ENCODE results near the gene PRRG3.

Gene PRRG3

GRCh38 chrX:151743651-151744470 lies 48.6 kb downstream of the PRRG3 start:
- Mint-ChIP-seq H3K27ac (no peak overlapping the region), H3K9me3 (no peaks in the 10 kb centered on the region), H3K4me3 (no peak overlapping the region), H3K36me3 (ENCODE audit: low read depth) (no peaks in the 10 kb centered on the region), H3K4me1 (no peaks in the 10 kb centered on the region), H3K27me3 (no peaks in the 10 kb centered on the region)
- ATAC-seq (no peak), DNase-seq (no peak)

GRCh38 chrX:151745651-151746050 lies 50.4 kb downstream of the PRRG3 start:
- no peaks in the 10 kb centered on the region for H3K4me1 Mint-ChIP-seq
- H3K27ac Mint-ChIP-seq = no peak overlapping the region
- no peaks in the 10 kb centered on the region for H3K9me3 Mint-ChIP-seq
- ATAC-seq = no peak
- no peaks in the 10 kb centered on the region for H3K36me3 Mint-ChIP-seq (ENCODE audit: low read depth)
- no peak overlapping the region for H3K4me3 Mint-ChIP-seq
- H3K27me3 Mint-ChIP-seq = peaks cover 3% of the 10 kb centered on the region
- no peak for DNase-seq

- Mint-ChIP-seq H3K4me1 (no peaks in the 10 kb centered on the region), H3K4me3 (no peak overlapping the region), H3K27me3 (peaks cover 3% of the 10 kb centered on the region), H3K27ac (no peak overlapping the region), H3K9me3 (no peaks in the 10 kb centered on the region), H3K36me3 (ENCODE audit: low read depth) (no peaks in the 10 kb centered on the region)
- ATAC-seq = no peak
- no peak for DNase-seq
Measured at GRCh38 chrX:151746502-151746901, 51.2 kb downstream of the PRRG3 start.

- peaks cover 3% of the 10 kb centered on the region for H3K27me3 Mint-ChIP-seq
- DNase-seq = no peak
Measured at GRCh38 chrX:151750511-151750910, 55.3 kb downstream of the PRRG3 start.

GRCh38 chrX:151752847-151753246 lies 57.6 kb downstream of the PRRG3 start:
- Mint-ChIP-seq H3K4me3 (no peak overlapping the region), H3K27me3 (peaks cover 6% of the 10 kb centered on the region), H3K36me3 (ENCODE audit: low read depth) (no peaks in the 10 kb centered on the region), H3K9me3 (no peaks in the 10 kb centered on the region), H3K27ac (no peak overlapping the region), H3K4me1 (no peaks in the 10 kb centered on the region)
- no peak for ATAC-seq
- DNase-seq = no peak

More at GRCh38 chrX:151750511-151750910, 55.3 kb downstream of the PRRG3 start:
- H3K27ac Mint-ChIP-seq = no peak overlapping the region
- no peak overlapping the region for H3K4me3 Mint-ChIP-seq
- H3K36me3 Mint-ChIP-seq (ENCODE audit: low read depth) = no peaks in the 10 kb centered on the region
- no peak for ATAC-seq
- H3K9me3 Mint-ChIP-seq = no peaks in the 10 kb centered on the region
- no peaks in the 10 kb centered on the region for H3K4me1 Mint-ChIP-seq

GRCh38 chrX:151753313-151754046 lies 58.2 kb downstream of the PRRG3 start:
- peak; percentile 10 for DNase-seq
- Mint-ChIP-seq H3K27ac (no peak overlapping the region), H3K4me3 (no peak overlapping the region), H3K4me1 (no peaks in the 10 kb centered on the region), H3K9me3 (no peaks in the 10 kb centered on the region), H3K27me3 (peaks cover 6% of the 10 kb centered on the region), H3K36me3 (ENCODE audit: low read depth) (no peaks in the 10 kb centered on the region)
- no peak for ATAC-seq

- Mint-ChIP-seq H3K36me3 (ENCODE audit: low read depth) (no peaks in the 10 kb centered on the region), H3K4me1 (no peaks in the 10 kb centered on the region), H3K9me3 (no peaks in the 10 kb centered on the region), H3K27ac (no peak overlapping the region), H3K27me3 (peaks cover 6% of the 10 kb centered on the region), H3K4me3 (no peak overlapping the region)
- DNase-seq (no peak), ATAC-seq (no peak)
Measured at GRCh38 chrX:151754047-151754429, 58.8 kb downstream of the PRRG3 start.

GRCh38 chrX:151754641-151755215 lies 59.5 kb downstream of the PRRG3 start:
- no peak for DNase-seq
- no peak overlapping the region for H3K27ac Mint-ChIP-seq
- no peaks in the 10 kb centered on the region for H3K9me3 Mint-ChIP-seq
- H3K27me3 Mint-ChIP-seq = peaks cover 6% of the 10 kb centered on the region
- H3K4me1 Mint-ChIP-seq = no peaks in the 10 kb centered on the region
- no peak overlapping the region for H3K4me3 Mint-ChIP-seq
- no peaks in the 10 kb centered on the region for H3K36me3 Mint-ChIP-seq (ENCODE audit: low read depth)
- ATAC-seq = no peak
